DMS53 (cell line): ENCODE results near the gene DPF3.

Experiments
- DNase-seq: peaks from one replicate; lab custom pipeline; 2025; lab: John Stamatoyannopoulos, UW

Gene DPF3

GRCh38 chr14:72714094-72714493 is 179.8 kb downstream of the DPF3 start:
- DNase-seq: no peak

DNA sequence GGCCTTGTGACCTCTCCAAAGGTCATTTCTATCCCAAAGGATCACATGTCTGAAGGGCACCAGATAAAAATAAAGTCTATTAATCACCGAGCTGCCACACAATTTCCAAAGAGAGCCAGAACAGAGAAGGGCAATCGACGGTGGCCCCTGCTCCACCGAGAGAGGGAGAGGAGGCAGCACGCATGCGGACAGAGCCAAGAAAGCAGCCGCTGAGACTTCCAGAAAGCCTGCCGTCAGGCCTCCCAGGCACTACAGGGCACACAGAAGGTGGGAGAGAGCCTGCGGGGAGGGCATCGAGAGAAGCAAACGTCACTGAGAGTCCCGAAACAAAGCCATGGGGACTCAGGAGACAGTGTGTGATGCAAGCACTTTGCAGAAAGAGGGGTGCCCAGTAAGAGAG is 182.0 kb downstream of the DPF3 start:
- no peak for DNase-seq

GRCh38 chr14:72709916-72710611 is 183.8 kb downstream of the DPF3 start:
- DNase-seq: no peak

DNA sequence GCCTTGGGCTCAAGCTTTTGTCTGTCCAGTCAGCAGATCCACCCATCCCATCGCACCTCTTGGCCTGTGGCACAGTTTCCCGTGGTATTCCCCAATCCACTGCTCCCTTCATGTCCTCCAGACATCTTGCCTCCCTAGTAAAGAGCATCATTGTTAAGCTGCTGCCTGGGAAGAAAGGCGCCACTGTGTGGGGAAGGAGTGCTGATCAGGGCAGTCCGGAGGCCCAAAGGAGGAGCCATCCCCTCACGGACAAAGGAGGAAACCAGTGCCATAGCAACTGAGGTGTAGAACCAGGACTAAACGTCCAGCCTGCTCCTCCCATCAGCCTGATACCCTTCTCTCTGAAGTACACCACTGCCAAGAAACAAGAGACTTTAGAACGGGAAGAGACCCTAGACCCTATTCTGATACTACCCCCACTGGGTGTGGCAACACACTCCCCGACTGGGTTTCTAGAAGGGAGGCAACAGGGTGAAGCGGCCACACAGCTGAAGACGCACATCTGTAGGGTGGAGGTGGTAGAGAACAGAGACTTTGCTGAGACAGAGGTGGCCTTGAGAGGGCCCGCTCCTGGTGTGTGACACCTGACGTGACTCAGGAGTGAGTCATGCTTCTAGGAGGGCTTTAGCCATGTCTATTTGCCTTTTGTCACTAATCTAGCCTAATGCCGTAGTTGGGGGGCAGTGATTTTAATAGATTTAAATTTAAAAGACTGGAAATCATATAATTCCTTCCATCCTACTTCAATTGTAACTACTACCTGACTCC is 185.0 kb downstream of the DPF3 start:
- DNase-seq: peak; percentile 4

DNA sequence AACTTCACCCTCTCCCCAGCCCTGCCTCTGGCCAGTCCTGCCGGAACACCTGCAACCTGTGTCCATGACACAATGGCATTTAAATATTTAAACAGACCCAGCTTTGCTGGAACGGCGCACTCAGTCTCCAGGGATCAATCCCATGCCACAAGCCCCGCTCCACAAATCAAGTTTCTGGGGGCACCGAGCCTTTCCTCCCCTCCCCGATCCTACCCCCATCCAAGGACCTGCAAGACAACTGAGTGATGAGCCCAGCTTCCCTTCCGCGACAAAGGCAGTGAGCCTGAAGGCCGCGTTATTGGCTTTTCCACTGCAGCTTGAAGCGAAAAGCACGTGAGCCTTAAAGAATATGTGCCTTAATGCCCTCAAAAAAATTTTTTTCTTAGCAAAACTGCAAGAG is 185.7 kb downstream of the DPF3 start:
- no peak for DNase-seq

- no peak for DNase-seq
These were observed 187.4 kb downstream of the DPF3 start for GRCh38 chr14:72706485-72706884.

- DNase-seq: no peak
These were observed 189.4 kb downstream of the DPF3 start for GRCh38 chr14:72704502-72704901.

GRCh38 chr14:72701605-72702004 is 192.3 kb downstream of the DPF3 start:
- DNase-seq: no peak

DNA sequence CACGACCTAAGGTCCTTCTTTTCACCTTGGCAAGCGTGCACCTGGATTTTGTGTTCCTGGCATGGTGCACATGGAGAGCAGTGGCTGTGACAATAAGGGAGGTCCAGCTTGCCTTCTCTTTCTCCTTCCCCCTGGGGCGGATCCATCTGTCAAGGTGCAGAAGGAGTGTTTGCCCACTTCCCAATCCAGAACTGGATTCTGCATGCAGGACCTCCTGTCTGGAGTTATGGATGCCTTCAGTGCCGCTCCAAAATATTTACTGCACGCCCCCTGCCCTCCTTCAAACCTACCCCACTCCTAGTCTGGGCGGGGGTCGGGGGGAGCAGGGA is 192.7 kb downstream of the DPF3 start:
- DNase-seq: no peak

- no peak for DNase-seq
These were observed 193.3 kb downstream of the DPF3 start for GRCh38 chr14:72700338-72701236.

DNA sequence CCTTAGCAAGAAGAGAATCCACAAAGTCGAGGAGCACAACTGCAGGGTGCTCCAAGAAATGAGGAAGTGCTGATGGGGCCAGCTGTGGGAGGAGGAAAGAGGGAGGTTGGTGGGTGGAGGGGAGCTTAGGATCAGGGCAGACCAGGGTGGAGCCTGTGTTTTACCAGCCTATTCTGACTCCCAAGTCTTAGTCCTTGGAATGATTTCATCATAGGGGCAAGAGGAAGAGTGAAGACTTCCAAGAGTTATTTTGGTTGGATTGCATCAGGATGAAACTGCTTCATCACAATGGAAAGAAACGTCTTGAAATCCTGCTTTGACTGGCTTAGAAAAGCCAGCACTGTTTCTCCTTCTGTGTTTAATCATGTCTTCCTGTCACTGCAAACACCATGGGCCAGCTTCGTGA is 194.0 kb downstream of the DPF3 start:
- DNase-seq: no peak

- no peak for DNase-seq
These were observed 194.5 kb downstream of the DPF3 start for GRCh38 chr14:72699443-72699842.

DNA sequence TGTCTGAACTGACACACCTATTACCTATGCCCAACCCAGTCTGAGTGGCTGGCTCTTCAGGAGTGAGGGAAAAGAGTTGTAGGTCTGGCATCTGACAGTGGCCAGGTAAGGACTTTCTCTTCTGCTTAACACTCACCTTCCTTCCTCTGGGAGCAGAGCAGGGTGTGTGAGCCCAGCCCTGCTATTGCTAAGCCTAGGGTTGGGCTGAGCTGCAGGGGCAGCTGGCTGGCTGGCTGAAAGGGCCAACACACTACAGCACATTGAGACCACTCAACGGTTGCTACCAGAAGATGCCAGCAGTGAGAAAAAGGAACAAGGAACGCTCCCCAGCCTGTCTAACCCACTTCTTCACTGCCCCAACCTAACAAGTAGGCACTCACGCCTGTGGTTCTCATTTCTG is 201.2 kb downstream of the DPF3 start:
- DNase-seq: peak; percentile 9

DNA sequence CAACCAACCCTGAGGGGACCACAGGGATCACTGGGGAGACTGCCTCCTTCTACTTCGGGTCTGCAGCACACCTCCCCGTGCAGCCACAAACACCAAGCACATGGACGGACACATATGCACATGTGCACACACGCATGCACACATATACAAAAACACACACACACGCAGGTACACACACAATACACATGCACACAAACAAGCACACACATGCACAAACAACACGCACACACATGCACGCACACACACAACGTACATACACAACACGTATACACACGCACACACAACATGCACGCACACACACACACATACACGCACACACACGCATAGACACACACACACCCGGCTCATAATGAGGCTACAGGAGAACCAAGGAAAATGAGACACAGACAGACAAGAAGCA is 203.6 kb downstream of the DPF3 start:
- no peak for DNase-seq

DNA sequence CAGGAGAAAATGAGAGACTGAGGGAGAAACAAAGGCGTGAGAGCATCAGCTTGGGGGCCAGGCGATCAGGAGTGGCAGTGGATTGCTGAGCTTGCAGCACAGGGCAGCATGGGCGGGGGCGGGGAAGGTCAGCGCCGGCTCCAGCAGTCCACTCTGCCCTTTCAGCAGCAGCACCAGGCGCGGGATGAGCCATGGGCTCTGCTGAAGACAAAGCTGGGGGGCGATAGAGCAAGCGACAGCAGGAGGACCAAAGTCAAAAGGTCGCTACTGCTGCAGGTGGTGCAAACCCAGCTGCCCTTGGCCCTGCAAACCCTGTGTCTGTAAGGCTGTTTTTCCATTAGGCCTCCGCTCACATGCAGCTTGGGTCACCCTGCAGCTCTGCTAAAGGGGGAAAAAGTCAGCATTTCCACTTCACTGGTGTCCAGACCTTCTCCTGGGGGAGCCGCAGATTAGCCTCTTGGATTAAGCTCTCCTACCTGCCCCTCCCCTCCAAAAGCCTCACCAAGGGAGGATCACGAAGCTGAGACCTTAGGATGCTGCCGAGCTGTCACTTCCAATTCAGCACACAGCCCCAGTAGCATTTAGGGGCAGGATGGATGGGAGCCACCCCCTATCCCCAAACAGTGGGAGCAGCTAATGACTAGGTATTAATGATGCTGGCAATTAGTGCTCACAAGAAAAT is 204.8 kb downstream of the DPF3 start:
- DNase-seq: no peak

DNA sequence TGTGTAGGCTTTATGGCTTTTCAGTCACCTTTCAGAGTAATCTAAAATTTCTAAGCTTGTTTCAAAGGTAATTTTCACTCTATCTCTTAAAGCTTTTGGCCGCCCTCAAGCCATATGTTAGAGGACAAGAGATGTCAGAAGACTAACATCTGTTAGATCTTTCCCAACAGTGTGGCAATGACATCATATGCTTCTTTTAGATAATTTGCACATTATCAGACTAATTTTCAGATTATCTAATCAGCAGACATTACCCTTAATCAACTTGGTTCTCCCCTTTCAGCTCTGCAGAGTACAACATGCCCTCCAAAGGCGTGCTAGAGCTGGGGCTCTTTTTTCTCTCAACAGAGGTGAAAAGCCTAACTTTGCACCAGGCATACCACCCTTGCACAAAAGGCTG is 207.1 kb downstream of the DPF3 start:
- DNase-seq: no peak

GRCh38 chr14:72686101-72686500 is 207.8 kb downstream of the DPF3 start:
- DNase-seq: no peak

- no peak for DNase-seq
These were observed 208.4 kb downstream of the DPF3 start for GRCh38 chr14:72685456-72685855.

DNA sequence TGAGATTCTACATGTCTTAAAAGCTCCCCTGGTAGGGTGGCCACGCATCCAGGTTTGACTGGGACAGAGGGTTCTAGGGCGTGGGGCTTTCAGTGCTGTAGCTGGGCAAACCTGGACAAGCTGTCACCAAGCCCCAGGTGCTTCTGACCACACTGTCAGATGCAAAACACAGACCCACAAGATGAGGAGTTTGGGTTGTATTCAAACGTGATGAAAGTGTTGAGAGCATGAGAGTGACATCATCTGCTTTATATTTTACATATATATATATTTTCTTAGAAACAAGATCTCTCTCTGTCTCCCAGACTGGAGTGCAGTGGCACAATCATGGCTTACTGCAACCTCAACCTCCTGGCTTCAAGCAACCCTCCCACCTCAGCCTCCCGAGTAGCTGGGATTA is 210.1 kb downstream of the DPF3 start:
- no peak for DNase-seq

GRCh38 chr14:72682188-72682587 is 211.7 kb downstream of the DPF3 start:
- no peak for DNase-seq

GRCh38 chr14:72680853-72681640 is 212.9 kb downstream of the DPF3 start:
- no peak for DNase-seq
